Measurements from ENCODE around the gene STAT3.
"Not testable (repeated sequence)": the region's sequence is repeated elsewhere in the genome, so short reads cannot be mapped to it uniquely, and the experiment has no call there.

Gene STAT3

DNA sequence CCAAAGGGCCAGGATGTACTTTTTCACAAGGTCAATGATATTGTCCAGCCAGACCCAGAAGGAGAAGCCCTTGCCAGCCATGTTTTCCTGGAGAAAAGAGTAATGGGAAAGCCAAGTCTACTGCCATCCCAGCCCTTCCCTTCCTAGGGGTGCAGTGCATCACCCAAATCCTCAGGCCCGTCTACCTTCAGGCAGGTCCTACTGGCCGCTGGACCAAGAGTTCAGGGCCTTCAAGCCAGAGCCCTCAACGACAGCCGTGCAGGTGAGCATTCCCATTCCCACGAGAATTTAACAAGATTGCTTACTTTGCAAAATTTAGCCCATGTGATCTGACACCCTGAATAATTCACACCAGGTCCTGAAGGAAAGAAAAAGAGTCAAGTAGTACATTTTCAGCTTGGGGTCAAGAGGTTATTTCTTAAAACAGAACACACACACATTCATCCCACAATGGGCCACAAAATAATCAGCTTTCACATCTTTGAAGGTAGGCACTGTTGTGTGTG, 64.9 kb downstream of the STAT3 start:
- no peaks in the 10 kb centered on the region for H3K27me3 ChIP-seq (ENCODE audit: low read length)
- TF ChIP-seq, protein P1, sequence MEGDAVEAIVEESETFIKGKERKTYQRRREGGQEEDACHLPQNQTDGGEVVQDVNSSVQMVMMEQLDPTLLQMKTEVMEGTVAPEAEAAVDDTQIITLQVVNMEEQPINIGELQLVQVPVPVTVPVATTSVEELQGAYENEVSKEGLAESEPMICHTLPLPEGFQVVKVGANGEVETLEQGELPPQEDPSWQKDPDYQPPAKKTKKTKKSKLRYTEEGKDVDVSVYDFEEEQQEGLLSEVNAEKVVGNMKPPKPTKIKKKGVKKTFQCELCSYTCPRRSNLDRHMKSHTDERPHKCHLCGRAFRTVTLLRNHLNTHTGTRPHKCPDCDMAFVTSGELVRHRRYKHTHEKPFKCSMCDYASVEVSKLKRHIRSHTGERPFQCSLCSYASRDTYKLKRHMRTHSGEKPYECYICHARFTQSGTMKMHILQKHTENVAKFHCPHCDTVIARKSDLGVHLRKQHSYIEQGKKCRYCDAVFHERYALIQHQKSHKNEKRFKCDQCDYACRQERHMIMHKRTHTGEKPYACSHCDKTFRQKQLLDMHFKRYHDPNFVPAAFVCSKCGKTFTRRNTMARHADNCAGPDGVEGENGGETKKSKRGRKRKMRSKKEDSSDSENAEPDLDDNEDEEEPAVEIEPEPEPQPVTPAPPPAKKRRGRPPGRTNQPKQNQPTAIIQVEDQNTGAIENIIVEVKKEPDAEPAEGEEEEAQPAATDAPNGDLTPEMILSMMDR (IDR thresholded peaks at IDR 0.05; ENCODE audit: insufficient read depth, low read length, poor library complexity, severe bottlenecking), result no peak
- TF ChIP-seq EZH2phosphoT487 (conservative IDR thresholded peaks at IDR 0.05; ENCODE audit: low read length), result no peak
- H3K4me3 ChIP-seq (ENCODE audit: insufficient read depth, low read length, poor library complexity, severe bottlenecking), result no peak overlapping the region
- no peaks in the 10 kb centered on the region for H3K9me3 ChIP-seq (ENCODE audit: insufficient read depth, low read length)
- H3K36me3 ChIP-seq (ENCODE audit: low read length), result no peaks in the 10 kb centered on the region
- H3K79me2 ChIP-seq (ENCODE audit: insufficient read depth, low read length), result no peaks in the 10 kb centered on the region
- no peak overlapping the region for H3K9ac ChIP-seq (ENCODE audit: low read length)
- no peak overlapping the region for H3K27ac ChIP-seq (ENCODE audit: low read depth, low read length)
- H4K20me1 ChIP-seq (ENCODE audit: low read depth, low read length), result no peaks in the 10 kb centered on the region
- H3K4me2 ChIP-seq (ENCODE audit: low read depth, low read length, poor library complexity, severe bottlenecking), result no peak overlapping the region
- H3K9me2 ChIP-seq (replicated peaks; ENCODE audit: insufficient read depth, low read length), result no peaks in the 10 kb centered on the region
- no peaks in the 10 kb centered on the region for H3F3A ChIP-seq (ENCODE audit: insufficient read depth)
- H2AFZ ChIP-seq (ENCODE audit: low read depth, low read length, severe bottlenecking), result no peak overlapping the region

DNA sequence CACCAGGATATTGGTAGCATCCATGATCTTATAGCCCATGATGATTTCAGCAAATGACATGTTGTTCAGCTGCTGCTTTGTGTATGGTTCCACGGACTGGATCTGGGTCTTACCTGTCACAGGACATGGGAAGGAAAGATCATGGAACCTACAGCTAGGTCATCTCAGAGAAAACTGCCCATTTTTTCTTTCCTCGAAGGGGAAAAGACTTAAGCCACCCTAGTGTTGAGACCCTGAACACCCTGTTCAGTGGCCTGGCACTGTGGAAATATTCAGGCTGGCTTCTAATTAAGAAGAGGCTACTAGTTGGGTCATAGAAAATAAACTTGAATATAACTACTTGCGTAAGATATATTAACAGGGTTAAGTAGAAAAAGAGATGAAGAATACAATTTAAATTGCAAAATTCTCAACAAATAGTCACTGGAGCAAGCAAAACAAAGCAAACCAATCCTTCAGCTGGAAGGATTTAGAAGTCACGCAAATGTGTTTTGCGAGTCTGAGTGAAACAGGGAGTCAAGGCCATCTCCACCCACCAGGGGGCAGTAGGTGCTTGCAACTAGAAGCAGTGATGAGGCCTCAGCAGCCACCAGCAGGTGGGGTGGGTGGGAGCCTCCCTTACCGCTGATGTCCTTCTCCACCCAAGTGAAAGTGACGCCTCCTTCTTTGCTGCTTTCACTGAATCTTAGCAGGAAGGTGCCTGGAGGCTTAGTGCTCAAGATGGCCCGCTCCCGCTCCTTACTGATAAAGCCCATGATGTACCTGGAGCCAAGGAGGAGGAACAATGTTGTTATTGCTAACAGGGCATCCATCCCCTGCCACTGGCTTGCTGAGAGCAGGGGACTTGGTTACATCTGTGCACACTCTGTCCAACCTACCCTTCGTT, 65.6 kb downstream of the STAT3 start:
- Histone ChIP-seq H3F3A (ENCODE audit: insufficient read depth) (no peaks in the 10 kb centered on the region), H4K20me1 (ENCODE audit: low read depth, low read length) (no peaks in the 10 kb centered on the region), H3K27ac (ENCODE audit: low read depth, low read length) (no peak overlapping the region), H3K36me3 (ENCODE audit: low read length) (no peaks in the 10 kb centered on the region), H2AFZ (ENCODE audit: low read depth, low read length, severe bottlenecking) (no peak overlapping the region), H3K9ac (ENCODE audit: low read length) (no peak overlapping the region), H3K9me2 (replicated peaks; ENCODE audit: insufficient read depth, low read length) (no peaks in the 10 kb centered on the region), H3K79me2 (ENCODE audit: insufficient read depth, low read length) (no peaks in the 10 kb centered on the region), H3K4me2 (ENCODE audit: low read depth, low read length, poor library complexity, severe bottlenecking) (no peak overlapping the region), H3K4me3 (ENCODE audit: insufficient read depth, low read length, poor library complexity, severe bottlenecking) (no peak overlapping the region), H3K27me3 (ENCODE audit: low read length) (no peaks in the 10 kb centered on the region), H3K9me3 (ENCODE audit: insufficient read depth, low read length) (no peaks in the 10 kb centered on the region)
- TF ChIP-seq, protein P1 (IDR thresholded peaks at IDR 0.05; ENCODE audit: insufficient read depth, low read length, poor library complexity, severe bottlenecking), result peak; percentile 98
- no peak for TF ChIP-seq EZH2phosphoT487 (conservative IDR thresholded peaks at IDR 0.05; ENCODE audit: low read length)

DNA sequence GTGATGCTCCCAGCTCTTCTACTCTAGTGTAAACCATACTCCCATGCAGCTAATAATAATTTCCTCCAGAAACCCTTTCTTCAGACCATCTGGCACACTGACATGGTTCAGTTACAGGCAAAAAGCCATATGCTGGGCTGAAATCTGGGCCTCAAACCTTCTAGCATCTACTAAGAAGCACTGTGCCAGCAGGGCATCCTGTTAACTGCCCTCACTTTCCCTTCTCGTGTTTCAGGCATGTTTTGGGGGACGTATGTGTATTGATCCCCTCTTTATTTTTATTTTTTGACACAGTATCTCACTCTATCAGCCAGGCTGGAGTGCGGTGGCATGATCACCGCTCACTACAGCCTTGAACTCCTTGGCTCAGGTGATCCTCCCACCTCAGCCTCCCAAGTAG, 66.7 kb downstream of the STAT3 start:
- Histone ChIP-seq H3K27me3 (ENCODE audit: low read length) (no peaks in the 10 kb centered on the region), H3K4me3 (ENCODE audit: insufficient read depth, low read length, poor library complexity, severe bottlenecking) (no peak overlapping the region), H3K9me2 (replicated peaks; ENCODE audit: insufficient read depth, low read length) (no peaks in the 10 kb centered on the region), H3K9ac (ENCODE audit: low read length) (no peak overlapping the region), H2AFZ (ENCODE audit: low read depth, low read length, severe bottlenecking) (no peak overlapping the region), H3K4me2 (ENCODE audit: low read depth, low read length, poor library complexity, severe bottlenecking) (no peak overlapping the region), H3K79me2 (ENCODE audit: insufficient read depth, low read length) (no peaks in the 10 kb centered on the region), H4K20me1 (ENCODE audit: low read depth, low read length) (no peaks in the 10 kb centered on the region), H3K9me3 (ENCODE audit: insufficient read depth, low read length) (no peaks in the 10 kb centered on the region), H3K27ac (ENCODE audit: low read depth, low read length) (no peak overlapping the region), H3K36me3 (ENCODE audit: low read length) (no peaks in the 10 kb centered on the region), H3F3A (ENCODE audit: insufficient read depth) (no peaks in the 10 kb centered on the region)
- TF ChIP-seq, protein P1 (IDR thresholded peaks at IDR 0.05; ENCODE audit: insufficient read depth, low read length, poor library complexity, severe bottlenecking), result no peak
- no peak for TF ChIP-seq EZH2phosphoT487 (conservative IDR thresholded peaks at IDR 0.05; ENCODE audit: low read length)

DNA sequence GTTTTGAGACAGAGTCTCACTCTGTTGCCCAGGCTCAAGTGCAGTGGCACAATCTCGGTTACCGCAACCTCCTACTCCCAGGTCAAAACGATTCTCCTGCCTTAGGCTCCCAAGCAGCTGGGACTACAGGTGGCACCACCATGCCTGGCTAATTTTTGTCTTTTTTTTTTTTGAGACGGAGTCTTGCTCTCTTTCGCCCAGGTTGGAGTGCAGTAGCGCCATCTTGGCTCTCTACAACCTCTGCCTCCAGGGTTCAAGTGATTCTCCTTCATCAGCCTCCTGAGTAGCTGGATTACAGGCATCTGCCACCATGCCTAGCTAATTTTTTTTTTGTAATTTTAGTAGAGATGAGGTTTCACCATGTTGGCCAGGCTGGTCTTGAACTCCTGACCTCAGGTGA, 70.3 kb downstream of the STAT3 start:
- H3K4me3 ChIP-seq (ENCODE audit: insufficient read depth, low read length, poor library complexity, severe bottlenecking); H3K79me2 ChIP-seq (ENCODE audit: insufficient read depth, low read length); H4K20me1 ChIP-seq (ENCODE audit: low read depth, low read length); H3K9me3 ChIP-seq (ENCODE audit: insufficient read depth, low read length); H3K27me3 ChIP-seq (ENCODE audit: low read length); H3K9me2 ChIP-seq (replicated peaks; ENCODE audit: insufficient read depth, low read length); H3K36me3 ChIP-seq (ENCODE audit: low read length); H2AFZ ChIP-seq (ENCODE audit: low read depth, low read length, severe bottlenecking); H3K4me2 ChIP-seq (ENCODE audit: low read depth, low read length, poor library complexity, severe bottlenecking); H3K27ac ChIP-seq (ENCODE audit: low read depth, low read length); H3K9ac ChIP-seq (ENCODE audit: low read length); H3F3A ChIP-seq (ENCODE audit: insufficient read depth): not testable (repeated sequence)

All from SU-DHL-6 (cell line).